ENCODE data around the gene NBEA.

DNA sequence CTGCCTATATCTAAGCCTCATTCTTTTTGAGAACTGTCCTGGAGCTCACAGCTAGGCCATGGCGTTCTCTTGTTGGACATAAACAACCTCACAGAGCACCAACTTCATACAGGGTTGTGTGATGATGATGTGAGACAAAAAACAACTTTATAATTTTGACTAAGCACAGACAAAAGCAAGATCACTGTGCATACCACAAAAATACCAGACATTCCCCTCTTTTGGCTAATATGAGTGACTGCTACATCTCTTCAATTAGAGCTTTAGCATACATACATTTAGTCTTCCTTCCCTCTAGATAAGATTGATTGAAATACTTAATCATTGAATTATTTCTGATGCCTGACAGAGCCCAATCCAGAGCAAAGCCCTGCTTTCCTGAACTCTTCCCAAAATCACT is 526.1 kb downstream of the NBEA start:
- TF ChIP-seq, protein P1, sequence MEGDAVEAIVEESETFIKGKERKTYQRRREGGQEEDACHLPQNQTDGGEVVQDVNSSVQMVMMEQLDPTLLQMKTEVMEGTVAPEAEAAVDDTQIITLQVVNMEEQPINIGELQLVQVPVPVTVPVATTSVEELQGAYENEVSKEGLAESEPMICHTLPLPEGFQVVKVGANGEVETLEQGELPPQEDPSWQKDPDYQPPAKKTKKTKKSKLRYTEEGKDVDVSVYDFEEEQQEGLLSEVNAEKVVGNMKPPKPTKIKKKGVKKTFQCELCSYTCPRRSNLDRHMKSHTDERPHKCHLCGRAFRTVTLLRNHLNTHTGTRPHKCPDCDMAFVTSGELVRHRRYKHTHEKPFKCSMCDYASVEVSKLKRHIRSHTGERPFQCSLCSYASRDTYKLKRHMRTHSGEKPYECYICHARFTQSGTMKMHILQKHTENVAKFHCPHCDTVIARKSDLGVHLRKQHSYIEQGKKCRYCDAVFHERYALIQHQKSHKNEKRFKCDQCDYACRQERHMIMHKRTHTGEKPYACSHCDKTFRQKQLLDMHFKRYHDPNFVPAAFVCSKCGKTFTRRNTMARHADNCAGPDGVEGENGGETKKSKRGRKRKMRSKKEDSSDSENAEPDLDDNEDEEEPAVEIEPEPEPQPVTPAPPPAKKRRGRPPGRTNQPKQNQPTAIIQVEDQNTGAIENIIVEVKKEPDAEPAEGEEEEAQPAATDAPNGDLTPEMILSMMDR (conservative IDR thresholded peaks at IDR 0.05; ENCODE audit: low read depth, low read length): no peak
- TF ChIP-seq EZH2phosphoT487 (IDR thresholded peaks at IDR 0.05; ENCODE audit: borderline replicate concordance, low read length): no peak
